T47D (cell line): ENCODE data around the gene UBL5.

Experiments used
- DNase-seq, 2 experiments: peaks; one replicate each; pipeline versions ENCODE4 v3.0.0 to v3.0.0-alpha.2; 2011 to 2012; ENCODE audit warnings: low read depth in 1 of 2, low spot score in 1 of 2
- JUND ChIP-seq: IDR thresholded peaks from 2 replicates; pipeline ENCODE4 v1.6.1; 2012; ENCODE audit warnings: low read depth
- in situ Hi-C: cut with HindIII; loops from 2 replicates; pipeline ENCODE4 v1.10.0; 2016; ENCODE audit warnings: low sequenced_read_pairs, low pct_unique_long_range_greater_than_20kb

The UBL5 gene

GRCh38 chr19:9848762-9849161, 21.0 kb downstream of the UBL5 start:
- no peak for TF ChIP-seq JUND
- no peak for DNase-seq
- in situ Hi-C loops = no loop called here

DNA sequence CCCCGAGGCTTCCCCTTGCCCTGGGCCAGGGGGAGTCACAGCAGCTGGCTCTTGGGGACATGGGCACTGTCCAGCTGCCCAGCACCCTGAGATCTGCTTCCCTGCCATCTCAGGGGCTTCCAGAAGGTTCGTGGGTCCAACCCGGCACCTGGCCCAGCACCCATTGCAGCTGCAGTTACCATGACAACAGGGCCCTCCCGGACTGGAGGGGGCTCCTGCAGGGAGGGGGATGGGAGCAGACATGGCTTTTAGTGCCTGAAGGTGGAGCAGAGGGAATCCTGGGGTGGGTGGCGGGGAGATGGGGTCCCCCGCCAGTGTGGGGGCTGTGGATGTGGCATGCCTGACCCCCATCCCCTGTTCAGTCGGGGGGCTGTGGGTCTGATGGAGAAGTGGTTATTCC, 22.1 kb downstream of the UBL5 start:
- DNase-seq = no peak
- TF ChIP-seq JUND = no peak
- in situ Hi-C loops = no loop called here

- no peak for DNase-seq
- in situ Hi-C loops = no loop called here
Observed at GRCh38 chr19:9850235-9850959, 22.7 kb downstream of the UBL5 start.

GRCh38 chr19:9854282-9854846, 26.6 kb downstream of the UBL5 start:
- in situ Hi-C loops = no loop called here
- DNase-seq = no peak
- no peak for TF ChIP-seq JUND

More at GRCh38 chr19:9850235-9850959, 22.7 kb downstream of the UBL5 start:
- TF ChIP-seq JUND = no peak

GRCh38 chr19:9856609-9857008, 28.9 kb downstream of the UBL5 start:
- no peak for DNase-seq
- in situ Hi-C loops = no loop called here
- TF ChIP-seq JUND = no peak

GRCh38 chr19:9857076-9857721, 29.5 kb downstream of the UBL5 start:
- DNase-seq = no peak
- no peak for TF ChIP-seq JUND
- in situ Hi-C loops = no loop called here

GRCh38 chr19:9857920-9858746, 30.4 kb downstream of the UBL5 start:
- in situ Hi-C loops = no loop called here
- no peak for TF ChIP-seq JUND
- no peak for DNase-seq

- TF ChIP-seq JUND = no peak
- no peak for DNase-seq
- in situ Hi-C loops = no loop called here
Observed at GRCh38 chr19:9858766-9859165, 31.0 kb downstream of the UBL5 start.

DNA sequence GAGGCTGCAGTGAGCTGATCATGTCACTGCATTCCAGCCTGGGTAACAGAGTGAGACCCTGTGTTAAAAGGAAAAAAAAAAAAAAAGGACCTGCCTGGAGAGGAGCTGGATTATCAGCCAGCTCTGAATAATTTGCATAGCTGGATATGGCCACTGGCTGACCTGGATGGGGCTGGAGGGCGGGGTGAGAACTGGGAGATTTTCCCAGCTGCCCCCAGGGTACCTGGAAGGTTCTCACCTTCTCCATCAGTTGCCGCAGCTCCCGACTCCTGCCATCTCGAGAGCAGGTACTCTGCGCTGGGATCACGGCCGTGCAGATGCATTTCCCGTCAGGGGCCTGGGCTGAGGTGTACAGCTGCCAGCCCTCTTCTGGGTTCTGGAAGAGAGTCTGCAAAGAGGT, 32.7 kb downstream of the UBL5 start:
- no peak for TF ChIP-seq JUND
- in situ Hi-C loops = no loop called here
- no peak for DNase-seq

DNA sequence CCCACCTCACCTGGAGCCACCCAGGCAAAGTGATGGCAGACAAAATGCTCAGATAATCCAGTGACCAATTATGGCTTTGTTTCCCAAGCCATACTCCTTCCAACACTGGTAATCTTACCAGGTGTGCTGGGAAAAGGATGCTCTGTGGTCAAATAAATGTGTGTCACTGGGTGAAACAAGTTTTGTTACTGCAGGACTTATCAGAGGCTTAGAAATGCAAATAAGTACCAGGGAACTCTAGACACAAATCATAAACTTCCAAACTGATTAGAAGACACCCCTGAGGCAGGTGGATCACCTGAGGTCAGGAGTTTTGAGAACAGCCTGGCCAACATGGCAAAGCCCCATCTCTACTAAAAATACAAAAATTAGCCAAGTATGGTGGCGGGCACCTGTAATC, 33.8 kb downstream of the UBL5 start:
- DNase-seq = no peak
- in situ Hi-C loops = no loop called here
- TF ChIP-seq JUND = no peak

DNA sequence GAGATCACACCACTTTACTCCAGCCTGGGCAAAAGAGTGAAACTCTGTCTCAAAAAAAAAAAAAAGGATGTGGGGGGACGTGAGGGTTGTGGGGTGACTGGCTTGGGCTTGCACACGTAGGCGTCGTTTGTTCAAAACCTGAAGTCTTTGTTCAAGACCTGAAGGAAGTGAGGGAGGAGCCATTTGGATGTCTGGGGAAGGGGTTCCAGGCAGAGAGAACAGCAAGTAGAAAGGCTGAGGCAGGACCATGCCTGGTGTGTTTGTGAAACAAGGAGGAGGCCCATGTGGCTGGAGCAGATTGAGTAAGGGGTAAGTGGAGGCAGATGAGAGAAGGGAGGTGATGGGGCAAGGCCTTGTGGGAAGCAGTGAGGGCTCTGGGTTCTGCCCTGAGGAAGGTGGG, 35.2 kb downstream of the UBL5 start:
- in situ Hi-C loops = no loop called here
- no peak for DNase-seq
- TF ChIP-seq JUND = no peak

DNA sequence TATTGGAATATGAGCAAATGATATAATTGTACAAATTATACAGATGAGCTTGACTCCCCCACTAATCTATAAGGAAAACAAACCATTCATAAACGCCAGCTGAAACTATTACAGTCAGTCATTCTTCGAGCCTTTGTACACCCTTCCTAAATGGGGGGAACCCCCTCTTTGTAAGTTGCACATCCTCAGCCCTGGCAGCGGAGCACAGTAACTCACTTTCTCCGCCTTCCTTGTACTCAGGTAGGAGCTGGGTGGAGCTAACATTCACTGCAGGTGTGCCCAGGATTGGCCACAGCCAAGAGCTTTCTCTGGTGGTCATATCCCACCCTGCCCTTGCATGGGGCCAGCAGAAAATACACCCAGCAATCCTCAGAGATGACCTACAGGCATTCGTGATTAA, 36.0 kb downstream of the UBL5 start:
- no peak for TF ChIP-seq JUND
- no peak for DNase-seq
- in situ Hi-C loops = no loop called here
